OCI-LY1 (cell line): Measurements from ENCODE around the gene PES1.
"Not testable (repeated sequence)": the region's sequence is repeated elsewhere in the genome, so short reads cannot be mapped to it uniquely, and the experiment has no call there.

Experiments
- H2AFZ ChIP-seq: fragments of 200-600 bp; sonication (generic), shearing (Covaris generic); 2 replicates; pipeline ENCODE4 v1.6.0; 2014; ENCODE audit warnings: antibody characterized with exemption, mild to moderate bottlenecking, low read length
- H3F3A ChIP-seq: fragments of 200-600 bp; sonication (generic), shearing (Covaris generic); 2 replicates; pipeline ENCODE4 v1.6.0; 2014; ENCODE audit warnings: mild to moderate bottlenecking, antibody characterized with exemption, low read length, moderate library complexity; ENCODE audit not compliant: insufficient read depth
- H3K27ac ChIP-seq: fragments of 200-600 bp; sonication (generic); 2 replicates; pipeline ENCODE4 v1.5.1; 2014; ENCODE audit warnings: low read length, mixed run types, mild to moderate bottlenecking, low read depth; ENCODE audit not compliant: poor library complexity, severe bottlenecking
- H3K27me3 ChIP-seq: fragments of 200-600 bp; sonication (generic); 2 replicates; pipeline ENCODE4 v1.6.0; 2014; ENCODE audit warnings: antibody characterized with exemption, mild to moderate bottlenecking, low read length, moderate library complexity; ENCODE audit not compliant: insufficient read depth
- H3K36me3 ChIP-seq: fragments of 200-600 bp; sonication (generic); 2 replicates; pipeline ENCODE4 v1.6.1; 2014; ENCODE audit warnings: mild to moderate bottlenecking, antibody characterized with exemption, low read length, moderate library complexity, mixed read lengths; ENCODE audit not compliant: insufficient read depth
- H3K4me1 ChIP-seq: fragments of 200-600 bp; sonication (generic); 2 replicates; pipeline ENCODE4 v1.5.1; 2014; ENCODE audit warnings: mild to moderate bottlenecking, low read length, moderate library complexity; ENCODE audit not compliant: insufficient read depth, severe bottlenecking
- H3K4me2 ChIP-seq: fragments of 200-600 bp; sonication (generic), shearing (Covaris generic); 2 replicates; pipeline ENCODE4 v1.6.1; 2014; ENCODE audit warnings: low read length
- H3K4me3 ChIP-seq: fragments of 200-600 bp; sonication (generic); 2 replicates; pipeline ENCODE4 v1.5.1; 2014; ENCODE audit warnings: low read length, low read depth, mild to moderate bottlenecking, mixed read lengths; ENCODE audit not compliant: poor library complexity, severe bottlenecking
- H3K79me2 ChIP-seq: fragments of 200-600 bp; shearing (Covaris generic); 2 replicates; pipeline ENCODE4 v1.6.1; 2016; ENCODE audit warnings: mixed run types, low read length, mixed read lengths; ENCODE audit not compliant: insufficient read depth
- H3K9ac ChIP-seq: fragments of 200-600 bp; sonication (generic), shearing (Covaris generic); 2 replicates; pipeline ENCODE4 v1.6.1; 2014; ENCODE audit warnings: mild to moderate bottlenecking, low read length, mixed read lengths
- H3K9me2 ChIP-seq: fragments of 200-600 bp; sonication (generic), shearing (Covaris generic); 2 replicates; pipeline ENCODE4 v1.6.1; 2014; ENCODE audit warnings: low read depth, mild to moderate bottlenecking, low read length, mixed read lengths
- H3K9me3 ChIP-seq: fragments of 200-600 bp; shearing (Covaris generic); 2 replicates; pipeline ENCODE4 v1.6.1; 2014; ENCODE audit warnings: low read length, mixed read lengths
- H4K20me1 ChIP-seq: fragments of 200-600 bp; sonication (generic), shearing (Covaris generic); 2 replicates; pipeline ENCODE4 v1.6.0; 2016; ENCODE audit warnings: mild to moderate bottlenecking, low read length; ENCODE audit not compliant: insufficient read depth
- EZH2 ChIP-seq: fragments of 200-600 bp; sonication (generic), shearing (Covaris generic); IDR thresholded peaks from 2 replicates; pipeline ENCODE4 v1.8.0; 2017; ENCODE audit warnings: borderline replicate concordance, mixed run types, mild to moderate bottlenecking, antibody characterized with exemption, low read length, moderate library complexity, mixed read lengths
- TF ChIP-seq, protein P1 (sequence below): fragments of 200-600 bp; sonication (generic), shearing (Covaris generic); IDR thresholded peaks from 2 replicates; pipeline ENCODE4 v1.5.1; 2017; ENCODE audit warnings: mild to moderate bottlenecking, antibody characterized with exemption, low read length, moderate library complexity, mixed read lengths

Gene PES1

DNA sequence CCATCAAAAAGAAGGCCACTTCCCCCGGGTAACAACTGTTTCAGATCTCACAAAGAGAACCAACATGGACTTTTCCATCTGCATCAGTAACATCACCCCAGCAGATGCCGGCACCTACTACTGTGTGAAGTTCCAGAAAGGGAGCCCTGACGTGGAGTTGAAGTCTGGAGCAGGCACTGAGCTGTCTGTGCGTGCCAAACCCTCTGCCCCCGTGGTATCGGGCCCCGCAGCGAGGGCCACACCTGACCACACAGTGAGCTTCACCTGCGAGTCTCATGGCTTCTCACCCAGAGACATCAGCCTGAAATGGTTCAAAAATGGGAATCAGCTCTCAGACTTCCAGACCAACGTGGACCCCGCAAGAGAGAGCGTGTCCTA, 48.9 kb downstream of the PES1 start:
- Histone ChIP-seq H4K20me1 (no peaks in the 10 kb centered on the region), H3K36me3 (no peaks in the 10 kb centered on the region), H3K4me2 (no peak overlapping the region), H3K4me3 (no peak overlapping the region), H3K4me1 (no peaks in the 10 kb centered on the region), H3F3A (no peaks in the 10 kb centered on the region), H3K79me2 (no peaks in the 10 kb centered on the region), H2AFZ (no peak overlapping the region), H3K27me3 (no peaks in the 10 kb centered on the region), H3K9me2 (no peaks in the 10 kb centered on the region), H3K9ac (no peak overlapping the region), H3K9me3 (no peaks in the 10 kb centered on the region), H3K27ac (no peak overlapping the region)
- TF ChIP-seq, protein P1, sequence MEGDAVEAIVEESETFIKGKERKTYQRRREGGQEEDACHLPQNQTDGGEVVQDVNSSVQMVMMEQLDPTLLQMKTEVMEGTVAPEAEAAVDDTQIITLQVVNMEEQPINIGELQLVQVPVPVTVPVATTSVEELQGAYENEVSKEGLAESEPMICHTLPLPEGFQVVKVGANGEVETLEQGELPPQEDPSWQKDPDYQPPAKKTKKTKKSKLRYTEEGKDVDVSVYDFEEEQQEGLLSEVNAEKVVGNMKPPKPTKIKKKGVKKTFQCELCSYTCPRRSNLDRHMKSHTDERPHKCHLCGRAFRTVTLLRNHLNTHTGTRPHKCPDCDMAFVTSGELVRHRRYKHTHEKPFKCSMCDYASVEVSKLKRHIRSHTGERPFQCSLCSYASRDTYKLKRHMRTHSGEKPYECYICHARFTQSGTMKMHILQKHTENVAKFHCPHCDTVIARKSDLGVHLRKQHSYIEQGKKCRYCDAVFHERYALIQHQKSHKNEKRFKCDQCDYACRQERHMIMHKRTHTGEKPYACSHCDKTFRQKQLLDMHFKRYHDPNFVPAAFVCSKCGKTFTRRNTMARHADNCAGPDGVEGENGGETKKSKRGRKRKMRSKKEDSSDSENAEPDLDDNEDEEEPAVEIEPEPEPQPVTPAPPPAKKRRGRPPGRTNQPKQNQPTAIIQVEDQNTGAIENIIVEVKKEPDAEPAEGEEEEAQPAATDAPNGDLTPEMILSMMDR: no peak
- TF ChIP-seq EZH2: no peak

DNA sequence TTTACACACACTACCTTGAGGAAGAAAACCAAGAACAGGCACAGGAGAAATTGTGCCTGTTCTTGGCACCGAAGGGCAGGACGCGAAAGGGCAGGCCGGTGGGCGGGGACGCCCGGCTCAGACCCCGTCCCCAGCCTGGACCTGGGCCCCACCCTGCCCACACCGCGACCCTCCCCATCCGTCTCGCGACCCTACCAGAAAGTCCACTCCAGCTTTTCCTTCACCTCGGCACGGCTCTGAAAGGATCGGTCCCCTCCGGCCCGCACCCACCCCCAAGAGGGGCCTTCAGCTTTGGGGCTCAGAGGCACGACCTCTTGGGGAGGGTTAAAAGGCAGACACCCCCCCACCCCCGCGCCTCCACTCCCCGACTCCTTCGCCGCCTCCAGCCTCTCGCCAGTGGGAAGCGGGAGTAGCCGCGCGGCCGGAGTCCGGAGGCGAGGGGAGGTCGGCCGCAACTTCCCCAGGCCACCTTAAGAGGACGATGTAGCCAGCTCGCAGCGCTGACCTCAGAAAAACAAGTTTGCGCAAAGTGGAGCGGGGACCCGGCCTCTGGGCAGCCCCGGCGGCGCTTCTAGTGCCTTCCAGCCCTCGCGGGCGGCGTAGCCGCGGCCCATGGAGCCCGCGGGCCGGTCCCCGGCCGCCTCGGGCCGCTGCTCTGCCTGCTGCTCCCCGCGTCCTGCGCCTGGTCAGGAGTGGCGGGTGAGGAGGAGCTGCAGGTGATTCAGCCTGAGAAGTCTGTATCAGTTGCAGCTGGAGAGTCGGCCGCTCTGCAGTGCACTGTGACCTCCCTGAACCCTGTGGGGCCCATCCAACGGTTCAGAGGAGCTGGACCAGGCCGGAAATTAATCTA, 49.5 kb downstream of the PES1 start:
- no peaks in the 10 kb centered on the region for H4K20me1 ChIP-seq
- H3K9ac ChIP-seq: no peak overlapping the region
- TF ChIP-seq, protein P1: no peak
- no peak for TF ChIP-seq EZH2
- H2AFZ ChIP-seq: no peak overlapping the region
- no peaks in the 10 kb centered on the region for H3K9me2 ChIP-seq
- H3K27me3 ChIP-seq: no peaks in the 10 kb centered on the region
- H3F3A ChIP-seq: no peaks in the 10 kb centered on the region
- no peaks in the 10 kb centered on the region for H3K79me2 ChIP-seq
- H3K27ac ChIP-seq: no peak overlapping the region
- H3K9me3 ChIP-seq: no peaks in the 10 kb centered on the region
- H3K4me1 ChIP-seq: no peaks in the 10 kb centered on the region
- no peaks in the 10 kb centered on the region for H3K36me3 ChIP-seq
- H3K4me2 ChIP-seq: no peak overlapping the region
- no peak overlapping the region for H3K4me3 ChIP-seq

DNA sequence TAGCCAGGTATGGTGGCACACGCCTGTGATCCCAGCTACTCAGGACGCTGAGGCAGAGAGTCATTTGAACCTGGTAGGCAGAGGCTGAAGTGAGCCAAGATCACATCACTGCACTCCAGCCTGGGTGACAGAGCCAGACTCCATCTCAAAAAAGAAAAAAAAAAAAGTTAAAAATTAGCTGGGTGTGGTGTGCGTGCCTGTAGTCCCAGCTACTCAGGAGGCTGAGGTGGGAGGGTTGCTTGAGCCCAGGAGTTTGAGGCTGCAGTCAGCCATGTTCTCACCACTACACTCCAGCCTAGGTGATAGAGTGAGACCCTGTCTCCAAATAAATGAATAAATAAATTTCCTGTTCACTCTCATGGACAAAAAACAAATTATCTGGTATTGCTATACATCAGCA, 50.2 kb downstream of the PES1 start:
- not testable (repeated sequence) for H4K20me1 ChIP-seq, H3K79me2 ChIP-seq, H3K4me1 ChIP-seq, H3K4me3 ChIP-seq, H3K27me3 ChIP-seq, H3K9ac ChIP-seq, H2AFZ ChIP-seq, H3K4me2 ChIP-seq, H3F3A ChIP-seq, H3K36me3 ChIP-seq, H3K9me3 ChIP-seq, H3K9me2 ChIP-seq, H3K27ac ChIP-seq

DNA sequence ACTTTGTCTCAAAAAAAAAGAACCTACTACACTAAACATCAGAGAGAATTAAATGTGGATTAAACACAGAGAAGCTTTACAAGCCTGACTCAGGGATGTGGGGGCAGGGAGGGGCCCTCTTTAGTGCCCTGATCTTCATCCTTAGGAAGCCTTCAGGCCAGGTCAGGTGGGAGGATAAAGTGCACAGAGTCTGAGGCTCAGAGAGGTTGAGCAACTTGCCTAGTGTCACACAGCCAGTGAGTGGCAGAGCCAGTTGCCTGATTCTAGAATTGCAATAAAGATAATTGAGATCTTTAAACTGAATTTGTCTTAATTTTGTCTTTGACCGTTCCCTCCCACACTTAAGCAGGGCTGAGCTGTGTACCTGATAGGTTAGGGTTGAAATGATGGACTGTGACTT, 52.3 kb downstream of the PES1 start:
- Histone ChIP-seq H3K9ac (no peak overlapping the region), H4K20me1 (no peaks in the 10 kb centered on the region), H3K9me3 (no peaks in the 10 kb centered on the region), H3K36me3 (no peaks in the 10 kb centered on the region), H3K27me3 (no peaks in the 10 kb centered on the region), H3F3A (no peaks in the 10 kb centered on the region), H3K4me1 (no peaks in the 10 kb centered on the region), H3K27ac (no peak overlapping the region), H3K4me3 (no peak overlapping the region), H3K79me2 (no peaks in the 10 kb centered on the region), H3K9me2 (no peaks in the 10 kb centered on the region), H2AFZ (no peak overlapping the region), H3K4me2 (no peak overlapping the region)
- TF ChIP-seq, protein P1: no peak
- no peak for TF ChIP-seq EZH2
